Peyer's patch (tissue), 4 donors: ENCODE data around the gene PPP2R2C. TPM values are rescaled to one million over a fixed set of nuclear protein-coding genes. Genes with fewer than 3 reads are reported as not detected.

Experiments
- DNase-seq, 3 donors: peaks; one replicate each; pipeline ENCODE4 v3.0.0-alpha.2; 2017 to 2019
- H3K27ac ChIP-seq, 4 donors: fragments of 200-600 bp; sonication (generic); one replicate each; pipeline ENCODE4 v1.5.1; 2016 to 2019
- H3K27me3 ChIP-seq, 2 donors: fragments of 200-600 bp; sonication (generic); one replicate each; pipeline ENCODE4 v1.5.1; 2019
- H3K36me3 ChIP-seq, 3 donors: fragments of 200-600 bp; sonication (generic); one replicate each; pipeline ENCODE4 v1.5.1; 2016 to 2019
- H3K4me1 ChIP-seq, 4 donors: fragments of 200-600 bp; sonication (generic); one replicate each; pipeline ENCODE4 v1.5.1; 2016 to 2019
- H3K4me3 ChIP-seq, 4 donors: fragments of 200-600 bp; sonication (generic); 1 replicate in 3 of 4; 2 replicates in 1 of 4; pipeline ENCODE4 v1.5.1; 2016 to 2019; ENCODE audit warnings: mild to moderate bottlenecking in 1 of 4
- H3K9me3 ChIP-seq, 4 donors: fragments of 200-600 bp; sonication (generic); one replicate each; pipeline ENCODE4 v1.5.1; 2016 to 2019; ENCODE audit warnings: mild to moderate bottlenecking in 1 of 4
- CTCF ChIP-seq, 6 experiments: fragments of 450-650 bp in 4 of 6; fragments of 200-600 bp in 2 of 6; sonication (generic) in 1 of 6; IDR thresholded peaks; one replicate each; pipeline ENCODE4 v1.5.1; 2017 to 2019; ENCODE audit warnings: antibody characterized with exemption in 6 of 6, mild to moderate bottlenecking in 3 of 6, moderate library complexity in 1 of 6
- POLR2A ChIP-seq, 2 donors: fragments of 450-650 bp; IDR thresholded peaks; one replicate each; pipeline ENCODE4 v1.5.1; 2017; ENCODE audit warnings: antibody characterized with exemption in 2 of 2, mild to moderate bottlenecking in 2 of 2, moderate library complexity in 2 of 2
- total RNA-seq, 4 donors: library from RNA; depleted of rRNA; stranded (reverse); fragments of >200 nt; gene quantifications; one replicate each; pipeline ENCODE4 v1.1.0, GENCODE V29; 2016

PPP2R2C gene
- total RNA-seq, 4 donors from 2014 or later, result 0.27 to 4.1 TPM; not detected in 2

GRCh38 chr4:6420036-6420435 is 52.4 kb downstream of the PPP2R2C start:
- TF ChIP-seq POLR2A (IDR thresholded peaks at IDR 0.05) (no peak), CTCF (IDR thresholded peaks at IDR 0.05) (no peak)
- no peak for DNase-seq
- Histone ChIP-seq H3K4me3 (no peak overlapping the region), H3K9me3 (no peaks in the 10 kb centered on the region), H3K27ac (no peak overlapping the region), H3K36me3 (no peaks in the 10 kb centered on the region), H3K27me3 (no peaks in the 10 kb centered on the region), H3K4me1 (no peaks in the 10 kb centered on the region)

DNA sequence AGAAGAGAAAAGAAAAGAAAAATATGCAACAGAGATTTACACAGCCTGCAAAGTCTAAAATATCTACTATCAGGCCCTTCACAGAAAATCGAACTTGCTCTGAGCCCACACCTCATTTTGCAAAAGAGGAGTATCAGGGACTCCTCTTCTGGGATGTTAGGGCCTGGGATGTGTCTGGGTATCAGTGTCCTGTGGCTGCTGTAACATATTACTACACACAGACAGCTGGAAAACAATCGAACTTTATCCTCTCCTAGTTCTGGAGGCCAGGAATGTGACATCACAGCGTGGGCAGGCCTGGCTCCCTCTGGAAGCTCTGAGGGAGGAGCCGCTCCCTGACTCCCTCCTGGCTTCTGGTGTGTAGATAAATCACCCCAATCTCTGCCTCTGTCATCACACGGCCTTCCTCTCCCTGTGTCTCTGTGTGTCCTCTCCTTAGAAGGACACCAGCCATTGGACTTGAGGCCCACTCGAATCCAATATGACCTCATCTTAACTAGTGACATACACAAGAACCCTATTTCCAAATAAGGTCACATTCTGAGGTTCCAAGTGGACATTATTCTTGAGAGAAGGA is 52.9 kb downstream of the PPP2R2C start:
- no peaks in the 10 kb centered on the region for H3K9me3 ChIP-seq
- no peaks in the 10 kb centered on the region for H3K27me3 ChIP-seq

GRCh38 chr4:6418193-6418755 is 54.1 kb downstream of the PPP2R2C start:
- no peak overlapping the region for H3K4me3 ChIP-seq
- H3K27me3 ChIP-seq, result no peaks in the 10 kb centered on the region
- TF ChIP-seq POLR2A (IDR thresholded peaks at IDR 0.05) (no peak), CTCF (IDR thresholded peaks at IDR 0.05) (no peak)
- H3K4me1 ChIP-seq, result no peaks in the 10 kb centered on the region
- DNase-seq, result no peak
- H3K9me3 ChIP-seq, result no peaks in the 10 kb centered on the region
- no peaks in the 10 kb centered on the region for H3K36me3 ChIP-seq
- H3K27ac ChIP-seq, result no peak overlapping the region

More for the DNA sequence above, 52.9 kb downstream of the PPP2R2C start:
- Histone ChIP-seq H3K4me1 (no peaks in the 10 kb centered on the region), H3K27ac (no peak overlapping the region), H3K36me3 (no peaks in the 10 kb centered on the region), H3K4me3 (no peak overlapping the region)
- DNase-seq, result no peak
- TF ChIP-seq POLR2A (IDR thresholded peaks at IDR 0.05) (no peak), CTCF (IDR thresholded peaks at IDR 0.05) (no peak)

GRCh38 chr4:6417516-6418050 is 54.8 kb downstream of the PPP2R2C start:
- Histone ChIP-seq H3K4me1 (no peaks in the 10 kb centered on the region), H3K27ac (no peak overlapping the region), H3K36me3 (no peaks in the 10 kb centered on the region), H3K27me3 (no peaks in the 10 kb centered on the region), H3K4me3 (no peak overlapping the region), H3K9me3 (no peaks in the 10 kb centered on the region)
- TF ChIP-seq POLR2A (IDR thresholded peaks at IDR 0.05) (no peak), CTCF (IDR thresholded peaks at IDR 0.05) (no peak)
- DNase-seq, result no peak

DNA sequence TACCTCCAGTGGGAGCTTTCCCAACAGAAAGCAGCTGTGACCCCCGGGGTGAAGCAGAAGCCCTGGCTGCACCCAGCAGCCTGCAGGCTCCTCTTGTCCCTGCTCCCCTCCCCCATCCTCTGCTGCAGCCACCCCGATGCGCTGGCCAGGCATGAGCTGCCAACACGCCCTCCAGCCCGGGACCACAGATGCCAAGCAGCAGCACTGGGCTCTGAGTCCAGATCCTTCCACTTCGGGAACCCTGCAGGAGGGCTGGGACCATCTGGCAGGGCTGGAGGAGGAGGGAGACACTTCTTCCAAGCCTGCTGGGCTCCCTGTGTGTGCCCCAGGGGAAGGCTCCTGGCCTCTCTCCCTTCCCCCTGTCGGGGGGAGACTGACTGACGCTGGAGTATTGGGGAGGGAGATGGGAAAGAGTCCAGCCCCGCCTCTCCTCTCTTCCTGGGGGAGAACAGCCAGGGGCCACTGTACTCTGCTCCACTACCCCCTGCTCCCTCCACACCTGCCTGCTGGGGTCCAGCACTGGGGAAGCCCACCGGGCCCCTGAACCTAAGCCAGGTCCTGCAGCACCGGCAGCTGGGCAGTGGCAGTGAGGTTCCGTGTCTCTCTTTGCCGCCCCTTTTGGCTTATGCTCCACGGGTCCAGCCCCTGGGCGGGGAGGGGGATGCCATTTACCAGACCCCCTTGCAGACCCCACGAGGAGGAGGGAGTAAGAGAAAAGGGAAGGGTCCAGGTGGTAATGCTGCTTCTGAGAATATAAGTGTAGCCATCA is 55.7 kb downstream of the PPP2R2C start:
- no peak for DNase-seq
- TF ChIP-seq POLR2A (IDR thresholded peaks at IDR 0.05) (no peak), CTCF (IDR thresholded peaks at IDR 0.05) (no peak)
- no peak overlapping the region for H3K4me3 ChIP-seq
- H3K36me3 ChIP-seq, result no peaks in the 10 kb centered on the region
- H3K9me3 ChIP-seq, result no peaks in the 10 kb centered on the region
- H3K27me3 ChIP-seq, result no peaks in the 10 kb centered on the region
- H3K27ac ChIP-seq, result no peak overlapping the region
- no peaks in the 10 kb centered on the region for H3K4me1 ChIP-seq
